ENCODE results near the gene LRIT3.
"Not testable (repeated sequence)": the region's sequence is repeated elsewhere in the genome, so short reads cannot be mapped to it uniquely, and the experiment has no call there.

- TF ChIP-seq CTCF, EZH2 (IDR thresholded peaks at IDR 0.05): not testable (repeated sequence)
Measured at GRCh38 chr4:109875553-109875952, 27.6 kb downstream of the LRIT3 start.
